Measurements from ENCODE around the gene MDGA2. TPM values are rescaled to one million over a fixed set of nuclear protein-coding genes. Genes with fewer than 3 reads are reported as not detected.
A peak's percentile ranks its signal among the peaks of the same experiment; 100 is the strongest.
"Not testable (repeated sequence)": the region's sequence is repeated elsewhere in the genome, so short reads cannot be mapped to it uniquely, and the experiment has no call there.

MDGA2 gene
- total RNA-seq, 1 experiment from 2014 or later: not detected

DNA sequence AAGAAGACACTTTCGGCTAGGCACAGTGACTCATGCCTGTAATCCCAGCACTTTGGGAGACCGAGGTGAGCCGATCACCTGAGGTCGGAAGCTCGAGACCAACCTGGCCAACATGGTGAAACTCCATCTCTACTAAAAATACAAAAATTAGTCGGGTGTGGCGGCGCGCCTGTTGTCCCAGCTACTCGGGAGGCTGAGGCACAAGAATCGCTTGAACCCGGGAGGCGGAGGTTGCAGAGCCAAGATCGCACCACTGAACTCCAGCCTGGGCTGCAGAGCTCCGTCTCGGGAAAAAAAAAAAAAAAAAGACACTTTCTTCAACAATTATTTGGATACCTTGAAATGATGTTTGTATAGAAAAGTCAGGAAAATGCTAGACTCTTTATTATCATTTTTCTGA lies 393.6 kb downstream of the MDGA2 start:
- DNase-seq (ENCODE audit: low read depth); in situ Hi-C loops (cut with HindIII; ENCODE audit: low pct_unique_long_range_greater_than_20kb, low sequenced_read_pairs): not testable (repeated sequence)

DNA sequence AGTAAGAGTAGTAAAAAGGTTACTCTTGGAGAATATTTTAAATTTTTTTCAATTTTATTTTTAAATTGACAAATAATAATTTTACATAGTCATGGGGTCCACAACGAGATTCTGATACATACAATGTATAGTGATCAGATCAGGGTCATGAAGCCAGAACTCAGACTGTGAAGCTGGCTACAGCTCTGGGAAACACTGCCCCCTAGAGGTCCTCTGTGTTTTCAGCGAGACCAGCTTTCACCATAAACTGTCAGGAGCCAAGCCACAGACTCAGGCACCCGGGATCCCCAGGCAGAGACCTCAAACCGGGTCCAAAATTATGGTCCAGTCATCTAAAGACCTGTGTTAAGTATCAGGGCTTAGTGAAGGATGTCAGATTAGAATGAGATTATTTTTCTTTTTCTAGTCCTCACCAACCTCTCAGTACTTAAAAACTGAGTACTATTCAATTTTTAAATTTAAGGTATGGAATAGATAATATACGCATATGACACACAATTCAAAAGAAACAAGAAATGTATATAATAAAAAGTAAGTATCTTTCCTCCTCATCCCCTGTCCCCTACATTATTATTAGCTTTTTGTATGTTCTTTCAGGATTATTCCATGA lies 397.1 kb downstream of the MDGA2 start:
- in situ Hi-C loops (cut with HindIII; ENCODE audit: low pct_unique_long_range_greater_than_20kb, low sequenced_read_pairs): no loop called here
- DNase-seq (ENCODE audit: low read depth): no peak

DNA sequence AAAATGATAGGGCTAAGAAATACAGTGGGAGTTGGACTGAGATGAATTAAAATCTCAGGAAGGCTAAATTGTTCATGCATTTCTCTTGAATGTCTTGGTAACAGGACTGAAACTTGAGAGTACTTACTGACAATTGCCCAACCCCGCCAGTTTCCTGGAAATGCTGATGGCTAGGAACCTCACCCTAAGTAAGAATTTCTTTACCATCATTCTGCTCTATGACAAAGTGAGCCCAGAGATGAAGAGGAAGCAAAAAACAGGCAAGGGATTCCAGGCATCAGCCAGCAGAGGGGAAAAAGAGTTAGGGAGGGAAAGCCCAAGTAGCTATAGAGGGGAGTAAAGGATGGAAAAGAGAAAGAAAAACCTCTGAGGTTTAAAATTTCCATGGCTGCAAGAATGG lies 397.7 kb downstream of the MDGA2 start:
- no peak for DNase-seq (ENCODE audit: low read depth)
- in situ Hi-C loops (cut with HindIII; ENCODE audit: low pct_unique_long_range_greater_than_20kb, low sequenced_read_pairs): no loop called here

DNA sequence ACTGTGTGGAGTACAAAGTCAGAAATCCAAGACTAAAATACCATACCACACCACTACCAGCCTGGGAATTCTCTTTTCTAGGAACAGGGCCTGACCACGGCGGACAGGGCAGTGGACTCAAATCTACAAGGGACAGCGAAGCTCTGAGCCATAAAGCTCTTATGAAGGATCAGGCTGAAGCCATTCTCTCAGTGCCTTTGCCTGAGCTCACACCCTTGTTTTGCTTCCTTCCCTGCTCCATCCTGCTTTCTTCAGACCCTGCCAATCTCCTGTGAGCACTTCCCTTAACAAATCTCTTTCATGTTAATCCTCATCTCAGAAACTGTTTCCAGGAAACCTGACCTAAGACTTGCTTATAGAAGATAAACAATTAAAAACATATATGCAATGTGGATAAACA lies 398.5 kb downstream of the MDGA2 start:
- in situ Hi-C loops (cut with HindIII; ENCODE audit: low pct_unique_long_range_greater_than_20kb, low sequenced_read_pairs): no loop called here
- no peak for DNase-seq (ENCODE audit: low read depth)

DNA sequence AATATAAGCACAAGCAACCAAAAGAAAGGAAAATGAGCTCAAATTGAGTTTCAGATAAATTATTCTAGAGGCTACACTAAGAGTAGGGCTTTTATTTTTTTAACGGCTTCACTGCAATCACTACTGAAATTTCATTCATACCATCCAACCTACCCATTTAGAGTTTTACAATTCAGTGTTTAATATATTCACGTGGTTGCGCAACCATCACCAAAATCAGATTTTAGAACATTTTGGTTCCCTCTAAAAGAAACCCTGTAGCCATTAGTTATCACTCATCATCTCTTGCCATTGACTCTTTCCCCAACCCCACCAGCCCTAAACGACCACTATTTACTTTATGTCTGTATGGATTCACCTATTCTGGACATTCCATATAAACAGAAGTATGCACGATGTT lies 401.5 kb downstream of the MDGA2 start:
- in situ Hi-C loops (cut with HindIII; ENCODE audit: low pct_unique_long_range_greater_than_20kb, low sequenced_read_pairs): no loop called here
- DNase-seq (ENCODE audit: low read depth): no peak

DNA sequence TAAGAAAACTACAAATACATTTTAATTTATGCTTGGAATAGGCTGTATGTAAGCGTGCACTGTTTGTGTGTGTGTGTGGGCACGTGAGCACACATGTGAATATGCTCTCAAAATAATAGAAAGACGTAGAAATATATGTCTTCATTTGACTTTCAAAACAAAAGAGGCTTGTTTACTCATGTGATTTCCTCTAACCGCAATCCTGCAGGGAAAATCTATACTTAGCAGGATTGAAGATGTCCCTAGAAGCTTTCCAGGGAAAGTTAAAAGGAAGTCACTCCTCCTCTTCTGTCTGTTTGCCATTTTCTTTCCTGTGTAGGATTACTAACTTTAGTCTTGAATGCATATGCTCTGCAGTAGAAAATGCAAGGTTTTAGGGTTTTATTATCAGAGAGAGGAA lies 404.7 kb downstream of the MDGA2 start:
- in situ Hi-C loops (cut with HindIII; ENCODE audit: low pct_unique_long_range_greater_than_20kb, low sequenced_read_pairs): no loop called here
- no peak for DNase-seq (ENCODE audit: low read depth)

DNA sequence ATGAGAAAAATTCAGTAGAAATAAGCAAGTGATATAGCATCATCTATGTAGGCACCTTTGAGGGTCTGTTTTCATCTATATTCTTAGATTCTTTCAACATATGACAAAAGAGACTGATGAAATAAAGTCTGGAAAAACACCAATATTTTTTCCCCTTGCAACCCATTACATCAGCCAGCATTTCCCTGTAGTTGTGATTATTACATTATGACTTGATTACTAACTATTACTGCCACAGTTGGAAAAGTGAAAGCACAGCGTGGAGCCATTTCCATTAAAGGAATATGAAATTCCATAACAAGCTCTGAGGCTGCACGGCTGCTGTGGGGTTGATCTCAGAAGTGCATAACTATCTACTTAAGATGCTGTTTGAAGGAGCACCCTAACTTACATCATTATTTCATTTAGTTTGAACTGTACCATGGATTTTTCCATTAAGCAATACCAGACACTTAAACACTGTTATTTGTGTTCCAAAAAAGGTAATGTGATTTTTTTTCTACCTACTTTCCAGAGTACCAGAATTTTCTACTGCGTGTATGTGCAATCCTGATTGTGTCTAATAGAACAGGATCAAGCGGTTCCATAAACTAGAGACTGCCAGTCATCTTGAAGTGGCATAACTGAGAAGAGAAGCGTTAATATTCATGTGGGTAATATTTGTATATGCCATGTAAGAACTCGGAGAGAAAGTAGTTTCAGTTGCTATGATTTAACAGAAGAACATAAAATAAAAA lies 405.5 kb downstream of the MDGA2 start:
- no peak for DNase-seq (ENCODE audit: low read depth)
- in situ Hi-C loops (cut with HindIII; ENCODE audit: low pct_unique_long_range_greater_than_20kb, low sequenced_read_pairs): no loop called here

DNA sequence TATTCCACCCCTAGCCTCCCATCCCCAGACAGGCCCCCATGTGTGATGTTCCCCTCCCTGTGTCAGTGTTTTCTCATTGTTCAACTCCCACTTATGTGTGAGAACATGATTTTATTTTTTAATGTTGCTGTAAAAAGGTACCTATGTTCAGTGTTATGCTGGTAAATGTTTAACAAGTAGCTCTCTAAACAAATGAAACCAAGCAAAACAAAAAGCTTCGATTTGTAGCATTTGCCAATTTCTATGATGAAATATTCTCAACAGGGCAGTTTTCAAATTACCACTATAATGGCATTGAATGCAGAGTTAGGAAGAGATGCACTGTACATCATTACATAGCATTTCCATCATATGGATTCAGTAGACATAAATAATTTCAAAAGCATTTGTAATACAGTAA lies 410.6 kb downstream of the MDGA2 start:
- in situ Hi-C loops (cut with HindIII; ENCODE audit: low pct_unique_long_range_greater_than_20kb, low sequenced_read_pairs): no loop called here
- DNase-seq (ENCODE audit: low read depth): no peak

DNA sequence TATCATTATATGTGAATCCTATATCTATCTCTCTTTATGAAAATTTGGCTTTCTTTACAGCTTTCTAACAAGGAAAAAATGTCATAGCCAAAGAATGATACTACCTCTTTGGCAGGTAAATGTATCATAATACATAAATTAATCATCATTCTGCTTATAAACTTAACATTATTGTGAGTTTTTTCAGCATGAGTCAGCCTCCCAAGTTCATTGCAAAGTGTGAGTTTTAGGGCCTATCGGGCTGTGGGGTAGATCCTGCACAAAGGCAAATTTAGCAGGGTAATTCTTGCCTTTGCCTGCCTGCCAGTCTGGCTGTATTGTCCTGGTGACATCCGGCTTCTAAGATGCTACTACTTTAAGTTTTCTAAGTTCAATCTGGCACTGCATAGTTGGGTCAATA lies 412.6 kb downstream of the MDGA2 start:
- DNase-seq (ENCODE audit: low read depth): no peak
- in situ Hi-C loops (cut with HindIII; ENCODE audit: low pct_unique_long_range_greater_than_20kb, low sequenced_read_pairs): no loop called here

DNA sequence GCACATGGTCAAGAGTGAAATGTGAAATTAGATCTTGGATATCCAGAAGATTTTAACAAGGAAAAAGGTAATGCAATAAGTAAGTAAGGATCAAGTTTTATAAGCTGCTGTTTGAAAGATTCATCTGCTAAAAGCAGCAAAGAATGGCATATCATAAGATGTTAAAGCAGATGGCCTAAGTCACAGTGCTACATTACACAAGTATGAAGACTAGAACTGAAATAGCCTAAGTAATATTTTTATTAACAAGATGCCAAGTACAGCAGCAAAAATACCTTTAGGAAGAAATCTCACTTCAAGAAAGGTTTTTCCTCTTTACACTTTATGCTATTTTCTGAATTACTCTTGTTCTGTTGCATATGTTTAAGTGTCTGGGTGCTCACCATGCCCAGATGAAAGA lies 414.1 kb downstream of the MDGA2 start:
- in situ Hi-C loops (cut with HindIII; ENCODE audit: low pct_unique_long_range_greater_than_20kb, low sequenced_read_pairs): no loop called here
- DNase-seq (ENCODE audit: low read depth): no peak

DNA sequence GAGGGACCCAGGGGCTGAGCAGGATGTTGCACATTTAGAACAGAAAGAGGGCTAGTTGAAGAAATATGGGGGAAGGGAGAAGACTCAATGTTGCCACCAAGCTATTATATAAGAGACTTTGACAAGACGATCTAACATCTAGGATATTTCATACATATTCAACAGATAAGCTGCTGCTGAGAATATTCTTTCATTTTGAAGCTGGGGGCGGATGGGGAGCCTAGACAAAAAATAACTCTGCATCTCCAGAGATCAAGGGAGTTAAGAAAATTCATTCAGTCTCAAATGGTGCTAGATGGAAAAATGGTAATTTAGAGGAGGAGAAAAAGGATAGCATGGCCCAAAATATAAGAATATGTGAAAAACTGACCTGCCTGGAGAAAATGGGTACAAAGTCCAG lies 415.6 kb downstream of the MDGA2 start:
- in situ Hi-C loops (cut with HindIII; ENCODE audit: low pct_unique_long_range_greater_than_20kb, low sequenced_read_pairs): no loop called here
- no peak for DNase-seq (ENCODE audit: low read depth)

DNA sequence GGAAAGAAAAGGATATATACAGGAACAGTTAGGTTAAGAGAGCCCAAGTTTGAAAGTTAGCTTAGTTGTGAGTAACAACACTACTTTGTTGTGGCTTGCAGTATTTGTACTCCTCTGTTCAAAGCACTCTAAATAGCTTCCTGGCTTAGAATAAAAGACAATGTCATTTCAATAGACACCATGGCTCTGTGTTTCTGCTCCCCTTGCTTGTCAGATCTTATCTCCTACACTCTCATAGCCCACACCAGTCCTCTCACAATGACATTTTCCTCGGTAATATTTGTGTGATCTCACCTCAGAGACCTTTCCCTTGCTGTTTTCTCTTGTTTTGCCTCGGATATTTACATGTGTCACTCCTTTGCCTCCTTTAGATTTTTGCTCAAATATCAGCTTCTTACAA lies 418.4 kb downstream of the MDGA2 start:
- DNase-seq (ENCODE audit: low read depth): no peak

DNA sequence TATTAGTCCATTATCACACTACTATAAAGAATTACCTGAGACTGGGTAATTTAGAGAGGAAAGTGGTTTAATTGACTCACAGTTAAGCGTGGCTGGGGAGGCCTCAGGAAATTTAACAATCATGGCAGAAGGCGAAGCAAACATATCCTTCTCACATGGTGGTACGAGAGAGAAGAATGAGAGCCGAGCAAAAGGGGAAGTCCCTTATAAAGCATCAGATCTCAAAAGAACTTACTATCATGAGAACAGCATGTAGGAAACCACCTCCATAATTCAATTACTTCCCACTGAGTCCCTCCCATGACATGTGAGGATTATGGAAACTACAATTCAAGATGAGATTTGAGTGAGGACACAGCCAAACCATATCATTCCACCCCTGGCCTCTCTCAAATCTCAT lies 422.6 kb downstream of the MDGA2 start:
- in situ Hi-C loops (cut with HindIII; ENCODE audit: low pct_unique_long_range_greater_than_20kb, low sequenced_read_pairs): no loop called here
- DNase-seq (ENCODE audit: low read depth): no peak

More for the DNA sequence above, 418.4 kb downstream of the MDGA2 start:
- in situ Hi-C loops (cut with HindIII; ENCODE audit: low pct_unique_long_range_greater_than_20kb, low sequenced_read_pairs): no loop called here

DNA sequence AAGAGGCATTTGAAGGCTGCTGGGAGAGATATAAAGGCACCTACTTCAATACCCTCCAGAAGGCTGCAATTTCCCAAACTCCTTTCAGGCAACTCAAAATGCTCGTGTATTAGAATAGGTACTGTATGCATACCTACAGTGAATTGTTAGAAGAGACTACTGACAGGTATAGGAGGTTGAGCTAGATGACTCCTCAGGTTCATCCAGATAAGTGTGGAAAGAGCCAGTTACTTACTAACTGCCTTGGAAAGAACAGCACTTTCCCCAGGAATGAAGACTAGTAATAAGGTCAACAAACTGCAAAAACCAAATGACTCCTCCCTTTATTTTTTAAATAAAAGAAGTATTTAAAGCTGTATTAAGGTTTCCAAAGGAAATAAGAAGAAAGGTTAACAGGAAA lies 429.0 kb downstream of the MDGA2 start:
- DNase-seq (ENCODE audit: low read depth): no peak
- in situ Hi-C loops (cut with HindIII; ENCODE audit: low pct_unique_long_range_greater_than_20kb, low sequenced_read_pairs): no loop called here

DNA sequence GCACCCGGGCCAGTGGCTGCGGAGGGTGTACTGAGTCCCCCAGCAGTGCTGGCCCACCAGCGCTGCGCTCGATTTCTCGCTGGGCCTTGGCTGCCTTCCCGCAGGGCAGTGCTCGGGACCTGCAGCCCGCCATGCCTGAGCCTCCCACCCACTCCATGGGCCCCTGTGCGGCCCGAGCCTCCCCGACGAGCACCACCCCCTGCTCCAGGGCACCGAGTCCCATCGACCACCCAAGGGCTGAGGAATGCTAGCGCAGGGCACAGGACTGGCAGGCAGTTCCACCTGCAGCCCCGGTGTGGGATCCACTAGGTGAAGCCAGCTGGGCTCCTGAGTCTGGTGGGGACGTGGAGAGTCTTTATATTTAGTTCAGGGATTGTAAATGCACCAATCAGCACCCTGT lies 432.8 kb downstream of the MDGA2 start:
- in situ Hi-C loops (cut with HindIII; ENCODE audit: low pct_unique_long_range_greater_than_20kb, low sequenced_read_pairs); DNase-seq (ENCODE audit: low read depth): not testable (repeated sequence)

DNA sequence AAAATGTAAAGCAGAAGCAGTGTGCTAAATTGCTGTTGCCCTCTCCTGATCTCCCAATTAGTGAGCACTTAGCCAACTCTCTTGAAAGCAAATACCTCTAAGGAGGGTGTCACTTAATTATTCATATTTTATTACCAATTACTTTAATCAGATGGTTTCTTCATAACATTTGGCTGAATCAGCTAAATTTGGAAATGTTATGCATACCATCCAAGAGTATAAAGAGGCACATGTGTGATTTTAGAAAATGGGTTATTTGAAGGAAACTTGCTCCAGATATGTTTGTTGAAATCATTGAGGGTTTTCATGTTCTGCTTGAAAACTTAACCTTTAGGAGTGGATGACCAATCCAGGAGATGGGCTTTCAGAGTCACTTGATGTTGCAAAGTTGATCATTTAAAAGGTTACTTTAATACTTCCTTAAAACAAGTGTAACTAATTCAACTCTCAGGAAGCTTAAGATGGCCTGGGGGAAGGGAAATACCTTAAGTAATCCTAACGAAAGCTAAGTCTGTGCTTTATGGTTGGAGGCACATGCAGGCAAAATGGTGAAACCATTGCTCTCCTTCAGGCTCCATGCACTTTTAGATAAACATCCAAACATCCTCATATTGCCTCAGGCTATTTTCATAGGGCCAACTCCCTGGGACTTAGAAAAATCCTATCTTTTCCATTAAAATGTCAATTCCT lies 434.5 kb downstream of the MDGA2 start:
- peak; percentile 4 for DNase-seq (ENCODE audit: low read depth)
- in situ Hi-C loops (cut with HindIII; ENCODE audit: low pct_unique_long_range_greater_than_20kb, low sequenced_read_pairs): no loop called here

DNA sequence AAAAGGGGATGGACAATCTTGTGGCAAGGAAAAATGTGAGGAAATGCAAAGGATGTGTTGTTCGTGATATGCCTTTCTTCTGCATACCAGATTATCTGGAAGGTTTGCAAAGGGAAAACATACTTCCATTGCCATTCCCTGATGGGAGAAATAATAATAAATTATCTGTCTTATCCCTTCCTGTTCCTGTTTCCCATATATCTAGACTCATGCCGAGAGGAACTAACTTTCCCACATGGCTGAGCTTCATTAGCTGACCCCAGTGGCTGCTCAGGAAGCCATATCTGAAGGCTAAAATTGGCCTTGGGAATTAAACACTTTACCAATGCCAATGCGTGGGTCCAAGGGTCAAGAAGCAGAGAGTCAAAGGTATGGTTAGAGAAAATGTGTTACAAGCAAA lies 439.8 kb downstream of the MDGA2 start:
- no peak for DNase-seq (ENCODE audit: low read depth)
- in situ Hi-C loops (cut with HindIII; ENCODE audit: low pct_unique_long_range_greater_than_20kb, low sequenced_read_pairs): no loop called here

DNA sequence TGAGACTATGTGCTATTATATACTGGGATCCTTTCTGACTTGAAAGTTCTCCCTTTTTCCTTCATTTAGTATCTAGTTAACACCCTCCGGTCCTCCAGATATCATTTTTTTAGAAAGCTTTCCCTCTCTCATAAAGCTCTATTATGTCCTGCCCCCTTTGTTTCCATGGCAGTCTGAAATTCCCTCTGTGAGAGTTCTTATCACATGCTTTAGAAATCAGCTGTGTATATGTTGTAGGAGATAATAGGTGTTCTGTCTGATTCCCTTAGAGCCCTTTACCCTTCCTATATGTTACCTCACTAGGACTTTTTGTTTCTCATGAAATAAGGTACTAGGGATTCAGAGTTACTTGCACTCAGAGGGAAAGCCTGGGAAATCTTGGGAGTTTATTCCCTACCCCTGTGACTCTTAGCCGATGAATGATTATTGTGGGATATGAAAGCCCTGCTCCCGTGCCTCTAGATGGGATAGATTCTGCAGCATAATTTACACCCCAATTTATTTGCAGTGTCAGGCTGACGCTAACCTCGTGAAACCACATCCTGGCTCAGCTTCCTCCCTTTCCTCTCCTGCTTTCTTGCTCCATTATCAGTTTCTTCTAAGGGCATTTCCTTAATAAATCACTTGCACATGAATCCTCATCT lies 448.4 kb downstream of the MDGA2 start:
- in situ Hi-C loops (cut with HindIII; ENCODE audit: low pct_unique_long_range_greater_than_20kb, low sequenced_read_pairs): no loop called here
- DNase-seq (ENCODE audit: low read depth): no peak

DNA sequence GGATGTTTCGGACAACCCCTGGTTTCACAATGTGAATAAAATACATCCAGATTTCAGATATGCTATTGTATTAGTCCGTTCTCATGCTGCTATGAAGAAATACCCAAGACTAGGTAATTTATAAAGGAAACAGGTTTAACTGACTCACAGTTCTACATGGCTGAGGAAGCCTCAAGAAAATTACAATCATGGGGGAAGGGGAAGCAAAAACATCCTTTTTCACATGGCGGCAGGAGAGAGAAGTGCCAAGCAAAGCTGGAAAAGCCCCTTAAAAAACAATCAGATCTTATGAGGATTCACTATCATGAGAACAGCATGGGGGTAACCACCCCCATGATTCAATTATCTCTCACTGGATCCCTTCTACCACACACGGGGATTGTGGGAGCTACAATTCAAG lies 451.7 kb downstream of the MDGA2 start:
- no peak for DNase-seq (ENCODE audit: low read depth)
- in situ Hi-C loops (cut with HindIII; ENCODE audit: low pct_unique_long_range_greater_than_20kb, low sequenced_read_pairs): no loop called here

Measured in Caki2 (cell line).